MM.1S (cell line): Measurements from ENCODE around the gene BRIP1.

Experiments used
- EZH2 ChIP-seq: fragments of 300-600 bp; sonication (generic); optimal IDR thresholded peaks from 2 replicates; pipeline ENCODE3; 2017; ENCODE audit warnings: low read depth, mild to moderate bottlenecking, antibody characterized with exemption, low read length, mixed read lengths
- TF ChIP-seq, protein P1 (sequence below): fragments of 300-600 bp; sonication (generic); IDR thresholded peaks from 2 replicates; pipeline ENCODE4 v1.5.1; 2016; ENCODE audit warnings: antibody characterized with exemption, low read length, mixed read lengths

DNA sequence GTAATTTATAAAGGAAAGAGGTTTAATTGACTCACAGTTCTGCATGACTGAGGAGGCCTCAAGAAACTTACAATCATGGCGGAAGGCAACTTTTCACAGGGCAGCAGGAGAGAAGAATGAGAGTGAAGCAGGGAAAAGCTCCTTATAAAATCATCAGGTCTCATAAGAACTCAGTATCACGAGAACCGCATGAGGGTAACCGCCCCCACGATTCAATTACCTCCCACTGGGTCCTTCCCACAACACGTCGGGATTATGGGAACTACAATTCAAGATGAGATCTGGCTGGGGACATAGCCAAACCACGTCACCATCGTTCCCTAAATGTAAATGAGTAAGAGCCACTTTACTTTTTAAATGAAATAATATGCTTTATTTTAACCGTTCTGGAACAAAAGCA is 182.4 kb downstream of the BRIP1 start:
- TF ChIP-seq, protein P1, sequence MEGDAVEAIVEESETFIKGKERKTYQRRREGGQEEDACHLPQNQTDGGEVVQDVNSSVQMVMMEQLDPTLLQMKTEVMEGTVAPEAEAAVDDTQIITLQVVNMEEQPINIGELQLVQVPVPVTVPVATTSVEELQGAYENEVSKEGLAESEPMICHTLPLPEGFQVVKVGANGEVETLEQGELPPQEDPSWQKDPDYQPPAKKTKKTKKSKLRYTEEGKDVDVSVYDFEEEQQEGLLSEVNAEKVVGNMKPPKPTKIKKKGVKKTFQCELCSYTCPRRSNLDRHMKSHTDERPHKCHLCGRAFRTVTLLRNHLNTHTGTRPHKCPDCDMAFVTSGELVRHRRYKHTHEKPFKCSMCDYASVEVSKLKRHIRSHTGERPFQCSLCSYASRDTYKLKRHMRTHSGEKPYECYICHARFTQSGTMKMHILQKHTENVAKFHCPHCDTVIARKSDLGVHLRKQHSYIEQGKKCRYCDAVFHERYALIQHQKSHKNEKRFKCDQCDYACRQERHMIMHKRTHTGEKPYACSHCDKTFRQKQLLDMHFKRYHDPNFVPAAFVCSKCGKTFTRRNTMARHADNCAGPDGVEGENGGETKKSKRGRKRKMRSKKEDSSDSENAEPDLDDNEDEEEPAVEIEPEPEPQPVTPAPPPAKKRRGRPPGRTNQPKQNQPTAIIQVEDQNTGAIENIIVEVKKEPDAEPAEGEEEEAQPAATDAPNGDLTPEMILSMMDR, result no peak
- TF ChIP-seq EZH2, result no peak
